ENCODE data around the gene TMEM108.

TMEM108 gene

DNA sequence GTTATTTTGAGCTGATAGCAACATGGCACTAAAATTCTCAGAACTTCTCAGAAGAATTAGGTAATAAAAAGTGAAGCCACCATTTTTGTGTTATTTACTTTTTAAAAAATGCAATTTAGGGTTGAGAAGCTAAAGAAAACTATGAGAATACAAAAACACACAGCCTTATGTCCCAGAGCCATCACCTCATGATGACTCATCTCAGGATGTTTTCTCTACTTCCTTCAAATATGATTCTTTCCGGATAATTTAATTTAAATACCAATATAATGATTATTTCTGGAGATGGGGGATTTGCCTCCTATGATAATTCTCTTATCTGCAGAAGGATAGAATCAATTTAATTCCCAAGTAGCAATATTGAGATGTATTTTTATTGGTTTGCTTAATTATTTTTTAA, 256.1 kb downstream of the TMEM108 start:
- no peaks in the 10 kb centered on the region for H3K36me3 ChIP-seq (ENCODE audit: insufficient read depth, low read length)
- H3K27me3 ChIP-seq (ENCODE audit: insufficient read depth, low read length), result no peaks in the 10 kb centered on the region
- no peaks in the 10 kb centered on the region for H3K9me3 ChIP-seq (ENCODE audit: low read length)
- no peak overlapping the region for H3K4me3 ChIP-seq (ENCODE audit: low read length)
- no peak overlapping the region for H2AFZ ChIP-seq (ENCODE audit: low read depth, low read length)
- H3K4me1 ChIP-seq (ENCODE audit: insufficient read depth, low read length), result no peaks in the 10 kb centered on the region

DNA sequence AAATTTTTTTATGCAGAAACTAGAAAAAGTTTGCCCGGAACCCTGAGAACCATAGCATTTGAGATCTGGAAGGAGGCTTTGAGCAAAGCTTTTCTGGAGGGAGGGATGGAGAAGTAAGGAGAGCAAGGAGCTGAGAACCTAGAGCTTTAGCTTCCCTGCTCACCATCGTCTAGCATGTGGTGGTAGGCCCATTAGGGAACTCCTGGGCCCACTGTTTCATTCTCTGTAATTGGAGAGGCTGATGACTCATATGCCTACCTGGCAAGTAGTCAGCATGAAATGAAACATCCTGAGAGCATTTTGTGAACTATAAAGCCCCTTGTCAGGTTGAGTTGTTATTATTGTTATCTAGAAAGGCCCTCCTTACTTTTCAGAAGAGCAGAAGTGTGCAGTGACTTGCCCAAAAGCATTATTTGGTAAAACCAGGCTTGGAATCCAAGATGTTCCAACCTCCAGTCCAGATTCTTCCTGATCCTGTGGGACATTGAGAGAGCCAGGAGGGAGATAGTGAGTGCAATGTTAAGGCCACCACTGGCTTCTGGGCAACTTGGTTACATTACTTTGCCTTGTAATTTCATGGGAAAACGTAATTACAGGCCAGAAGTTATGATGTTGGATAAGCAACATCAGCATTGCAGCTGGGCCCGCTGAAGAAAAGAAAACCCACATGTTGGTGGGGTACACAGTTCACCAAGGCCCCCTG, 257.2 kb downstream of the TMEM108 start:
- Histone ChIP-seq H3K9me3 (ENCODE audit: low read length) (no peaks in the 10 kb centered on the region), H2AFZ (ENCODE audit: low read depth, low read length) (no peak overlapping the region), H3K4me3 (ENCODE audit: low read length) (no peak overlapping the region)

GRCh38 chr3:133295944-133296917, 258.0 kb downstream of the TMEM108 start:
- Histone ChIP-seq H3K4me1 (ENCODE audit: insufficient read depth, low read length) (no peaks in the 10 kb centered on the region), H3K9me3 (ENCODE audit: low read length) (no peaks in the 10 kb centered on the region), H3K36me3 (ENCODE audit: insufficient read depth, low read length) (no peaks in the 10 kb centered on the region), H3K27me3 (ENCODE audit: insufficient read depth, low read length) (no peaks in the 10 kb centered on the region), H3K4me3 (ENCODE audit: low read length) (no peak overlapping the region), H2AFZ (ENCODE audit: low read depth, low read length) (no peak overlapping the region)

More for the DNA sequence above, 257.2 kb downstream of the TMEM108 start:
- no peaks in the 10 kb centered on the region for H3K36me3 ChIP-seq (ENCODE audit: insufficient read depth, low read length)
- no peaks in the 10 kb centered on the region for H3K4me1 ChIP-seq (ENCODE audit: insufficient read depth, low read length)
- no peaks in the 10 kb centered on the region for H3K27me3 ChIP-seq (ENCODE audit: insufficient read depth, low read length)

DNA sequence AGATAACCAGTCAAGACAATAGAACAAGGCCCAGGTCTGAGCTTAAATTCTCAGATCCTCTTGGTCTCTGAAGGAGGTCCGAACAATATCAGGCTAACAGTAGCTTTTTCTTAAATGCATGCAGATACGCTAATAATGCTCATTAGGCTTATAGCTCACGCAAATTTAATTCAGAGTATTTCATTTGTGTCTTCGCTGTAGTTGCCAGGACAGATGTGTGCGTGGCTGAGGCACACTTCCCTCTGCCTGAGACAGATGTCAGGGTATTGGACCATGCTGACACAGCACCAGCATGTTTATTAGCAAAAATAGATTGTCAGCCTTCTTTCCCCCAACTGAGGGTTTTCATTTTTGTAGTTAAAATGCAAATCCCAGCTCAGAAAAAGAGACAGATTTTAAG, 258.8 kb downstream of the TMEM108 start:
- Histone ChIP-seq H3K9me3 (ENCODE audit: low read length) (no peaks in the 10 kb centered on the region), H3K4me3 (ENCODE audit: low read length) (no peak overlapping the region), H3K4me1 (ENCODE audit: insufficient read depth, low read length) (no peaks in the 10 kb centered on the region), H3K36me3 (ENCODE audit: insufficient read depth, low read length) (no peaks in the 10 kb centered on the region), H2AFZ (ENCODE audit: low read depth, low read length) (no peak overlapping the region), H3K27me3 (ENCODE audit: insufficient read depth, low read length) (no peaks in the 10 kb centered on the region)

DNA sequence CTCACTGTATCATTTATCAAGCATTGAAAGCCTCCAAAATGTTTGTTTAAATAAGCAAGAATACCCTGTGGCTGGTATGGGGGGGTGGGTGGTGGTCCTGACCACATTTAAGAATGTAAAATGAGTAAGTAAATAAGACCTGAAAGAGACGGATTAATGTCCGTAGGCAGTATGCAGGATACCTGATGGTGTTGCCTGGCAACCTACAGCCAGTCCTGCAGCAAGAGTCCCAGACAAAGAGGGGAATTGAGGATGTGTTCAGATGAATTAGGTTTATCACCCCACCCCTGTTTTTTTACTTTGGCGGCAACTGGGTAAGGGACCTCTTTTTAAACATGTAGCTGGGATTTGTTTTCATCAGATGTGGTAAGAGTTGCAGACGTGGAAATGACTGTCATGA, 261.9 kb downstream of the TMEM108 start:
- H2AFZ ChIP-seq (ENCODE audit: low read depth, low read length), result no peak overlapping the region

DNA sequence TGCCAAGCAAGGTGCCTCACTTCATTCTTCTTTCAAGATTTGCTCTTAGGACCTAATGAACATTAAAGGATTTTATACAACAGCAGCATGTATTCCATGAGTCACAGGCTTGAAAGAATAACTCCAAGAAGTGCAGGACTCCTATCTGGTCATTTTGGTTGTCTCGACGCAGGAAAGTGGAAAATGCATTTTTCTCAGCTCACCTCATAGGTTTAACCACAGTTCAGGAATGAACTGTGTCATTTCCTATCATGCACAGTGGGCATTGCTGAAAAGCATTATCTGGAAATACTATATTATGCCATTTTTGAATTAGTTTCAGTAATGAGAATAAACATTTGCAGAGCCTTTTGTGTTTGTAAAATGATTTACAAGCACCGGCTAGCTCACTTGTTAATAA, 263.0 kb downstream of the TMEM108 start:
- Histone ChIP-seq H3K4me1 (ENCODE audit: insufficient read depth, low read length) (no peaks in the 10 kb centered on the region), H3K4me3 (ENCODE audit: low read length) (no peak overlapping the region), H3K36me3 (ENCODE audit: insufficient read depth, low read length) (no peaks in the 10 kb centered on the region), H3K9me3 (ENCODE audit: low read length) (no peaks in the 10 kb centered on the region), H3K27me3 (ENCODE audit: insufficient read depth, low read length) (no peaks in the 10 kb centered on the region), H2AFZ (ENCODE audit: low read depth, low read length) (no peak overlapping the region)

More for the DNA sequence above, 261.9 kb downstream of the TMEM108 start:
- H3K27me3 ChIP-seq (ENCODE audit: insufficient read depth, low read length), result no peaks in the 10 kb centered on the region
- H3K4me3 ChIP-seq (ENCODE audit: low read length), result no peak overlapping the region
- no peaks in the 10 kb centered on the region for H3K36me3 ChIP-seq (ENCODE audit: insufficient read depth, low read length)
- H3K9me3 ChIP-seq (ENCODE audit: low read length), result no peaks in the 10 kb centered on the region
- H3K4me1 ChIP-seq (ENCODE audit: insufficient read depth, low read length), result no peaks in the 10 kb centered on the region

DNA sequence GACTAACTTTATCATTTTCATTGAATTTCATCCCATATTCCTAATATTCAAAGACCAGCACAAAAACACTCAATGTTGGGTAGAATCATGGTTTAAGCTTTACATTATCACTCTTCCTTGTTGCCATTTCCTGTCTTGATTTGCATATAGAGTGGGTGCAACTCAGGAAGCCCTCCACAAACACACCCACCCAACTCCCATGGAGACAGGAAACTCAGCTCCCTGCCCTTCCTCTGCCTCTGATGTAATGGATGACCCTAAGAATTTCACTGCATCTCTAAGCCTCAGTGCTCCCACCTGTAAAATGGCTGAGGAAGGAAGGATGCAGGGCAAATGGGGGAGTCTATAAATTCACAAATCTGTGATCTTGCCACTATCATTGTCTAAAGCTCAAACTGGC, 263.5 kb downstream of the TMEM108 start:
- Histone ChIP-seq H3K27me3 (ENCODE audit: insufficient read depth, low read length) (no peaks in the 10 kb centered on the region), H3K9me3 (ENCODE audit: low read length) (no peaks in the 10 kb centered on the region), H3K4me1 (ENCODE audit: insufficient read depth, low read length) (no peaks in the 10 kb centered on the region), H2AFZ (ENCODE audit: low read depth, low read length) (no peak overlapping the region), H3K36me3 (ENCODE audit: insufficient read depth, low read length) (no peaks in the 10 kb centered on the region), H3K4me3 (ENCODE audit: low read length) (no peak overlapping the region)

- no peaks in the 10 kb centered on the region for H3K27me3 ChIP-seq (ENCODE audit: insufficient read depth, low read length)
- H3K36me3 ChIP-seq (ENCODE audit: insufficient read depth, low read length), result no peaks in the 10 kb centered on the region
- H3K4me3 ChIP-seq (ENCODE audit: low read length), result no peak overlapping the region
- no peaks in the 10 kb centered on the region for H3K9me3 ChIP-seq (ENCODE audit: low read length)
- H3K4me1 ChIP-seq (ENCODE audit: insufficient read depth, low read length), result no peaks in the 10 kb centered on the region
- no peak overlapping the region for H2AFZ ChIP-seq (ENCODE audit: low read depth, low read length)
Observed at GRCh38 chr3:133303430-133303829, 265.2 kb downstream of the TMEM108 start.

DNA sequence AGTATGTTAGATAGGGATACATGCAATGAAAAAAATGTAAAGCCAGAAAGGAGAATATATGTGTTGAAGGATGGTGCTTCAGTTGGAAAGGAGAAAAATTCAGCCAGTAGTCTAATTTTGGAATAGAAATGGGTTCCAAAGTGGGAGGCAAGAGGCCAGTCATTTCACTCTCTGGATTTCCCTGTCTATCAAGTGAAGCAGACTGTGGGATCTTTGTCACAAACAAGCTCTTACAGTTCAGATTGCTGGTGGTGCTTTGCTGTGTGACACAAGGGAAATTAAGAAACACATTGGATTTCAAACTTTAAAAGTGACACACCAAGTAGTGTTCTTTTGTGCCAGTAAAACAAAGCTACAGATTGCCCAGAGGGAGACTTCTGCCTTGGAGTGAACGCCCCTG, 279.7 kb downstream of the TMEM108 start:
- Histone ChIP-seq H3K27me3 (ENCODE audit: insufficient read depth, low read length) (no peaks in the 10 kb centered on the region), H3K36me3 (ENCODE audit: insufficient read depth, low read length) (no peaks in the 10 kb centered on the region), H2AFZ (ENCODE audit: low read depth, low read length) (no peak overlapping the region), H3K4me3 (ENCODE audit: low read length) (no peak overlapping the region), H3K4me1 (ENCODE audit: insufficient read depth, low read length) (no peaks in the 10 kb centered on the region), H3K9me3 (ENCODE audit: low read length) (no peaks in the 10 kb centered on the region)

DNA sequence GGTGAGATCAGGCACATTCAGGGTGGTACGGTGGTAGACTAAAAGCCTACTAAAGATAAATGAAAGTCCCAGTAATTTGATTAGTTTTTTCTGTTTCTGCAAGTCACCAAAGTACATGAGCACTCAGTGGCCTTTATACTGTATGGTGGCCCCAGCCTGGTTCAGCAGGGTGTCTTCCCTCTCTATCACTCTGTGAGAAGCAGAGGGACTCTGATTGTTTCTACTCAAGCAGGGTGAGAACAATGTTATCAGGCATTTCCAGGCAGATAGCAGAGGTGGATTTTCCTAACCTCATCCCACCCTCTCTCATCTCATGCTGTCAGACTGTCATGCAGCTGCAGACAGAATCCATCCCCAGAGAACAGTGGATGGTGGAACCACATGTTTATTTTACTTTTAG, 290.2 kb downstream of the TMEM108 start:
- Histone ChIP-seq H3K9me3 (ENCODE audit: low read length) (no peaks in the 10 kb centered on the region), H3K4me1 (ENCODE audit: insufficient read depth, low read length) (no peaks in the 10 kb centered on the region), H3K27me3 (ENCODE audit: insufficient read depth, low read length) (no peaks in the 10 kb centered on the region), H2AFZ (ENCODE audit: low read depth, low read length) (no peak overlapping the region), H3K36me3 (ENCODE audit: insufficient read depth, low read length) (no peaks in the 10 kb centered on the region), H3K4me3 (ENCODE audit: low read length) (no peak overlapping the region)

DNA sequence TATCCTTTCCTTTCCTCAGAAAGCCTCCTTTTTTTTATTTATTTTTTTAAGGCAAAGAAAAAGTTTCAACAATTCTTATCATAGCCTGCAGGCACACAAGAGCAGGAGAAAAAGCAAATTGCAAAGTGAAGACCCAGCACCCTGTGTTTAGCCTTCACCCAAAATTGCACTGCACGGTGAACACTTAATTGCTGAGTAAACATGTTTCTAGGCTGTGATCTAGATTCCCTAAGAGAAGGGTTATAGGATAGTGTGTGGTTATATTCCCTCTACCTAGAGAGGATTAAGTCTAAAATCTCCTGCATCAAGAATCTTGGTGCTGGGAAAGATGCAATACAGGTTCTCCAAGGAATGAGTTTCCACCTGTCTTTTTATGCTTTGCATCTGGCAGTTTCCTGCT, 291.4 kb downstream of the TMEM108 start:
- no peaks in the 10 kb centered on the region for H3K9me3 ChIP-seq (ENCODE audit: low read length)
- H2AFZ ChIP-seq (ENCODE audit: low read depth, low read length), result no peak overlapping the region
- no peaks in the 10 kb centered on the region for H3K36me3 ChIP-seq (ENCODE audit: insufficient read depth, low read length)
- H3K27me3 ChIP-seq (ENCODE audit: insufficient read depth, low read length), result no peaks in the 10 kb centered on the region
- H3K4me1 ChIP-seq (ENCODE audit: insufficient read depth, low read length), result no peaks in the 10 kb centered on the region
- no peak overlapping the region for H3K4me3 ChIP-seq (ENCODE audit: low read length)

- Histone ChIP-seq H3K36me3 (ENCODE audit: insufficient read depth, low read length) (no peaks in the 10 kb centered on the region), H2AFZ (ENCODE audit: low read depth, low read length) (no peak overlapping the region), H3K4me1 (ENCODE audit: insufficient read depth, low read length) (no peaks in the 10 kb centered on the region), H3K27me3 (ENCODE audit: insufficient read depth, low read length) (no peaks in the 10 kb centered on the region), H3K9me3 (ENCODE audit: low read length) (no peaks in the 10 kb centered on the region), H3K4me3 (ENCODE audit: low read length) (no peak overlapping the region)
Observed at GRCh38 chr3:133330065-133330464, 291.9 kb downstream of the TMEM108 start.

GRCh38 chr3:133330522-133330921, 292.3 kb downstream of the TMEM108 start:
- H3K27me3 ChIP-seq (ENCODE audit: insufficient read depth, low read length), result no peaks in the 10 kb centered on the region
- H3K9me3 ChIP-seq (ENCODE audit: low read length), result no peaks in the 10 kb centered on the region
- H3K4me1 ChIP-seq (ENCODE audit: insufficient read depth, low read length), result no peaks in the 10 kb centered on the region
- no peak overlapping the region for H3K4me3 ChIP-seq (ENCODE audit: low read length)
- no peaks in the 10 kb centered on the region for H3K36me3 ChIP-seq (ENCODE audit: insufficient read depth, low read length)
- no peak overlapping the region for H2AFZ ChIP-seq (ENCODE audit: low read depth, low read length)

Data from neuron (in vitro differentiated cells).